OCI-LY7 (cell line): ENCODE data around the gene USP53.

Experiments
- EZH2phosphoT487 ChIP-seq: fragments of 200-600 bp; sonication (generic); IDR thresholded peaks from 2 replicates; pipeline ENCODE4 v1.6.1; 2018; ENCODE audit warnings: low read depth, borderline replicate concordance, mild to moderate bottlenecking, mixed run types, antibody characterized with exemption, low read length, moderate library complexity, mixed read lengths
- TF ChIP-seq, protein P1 (sequence below): fragments of 200-600 bp; sonication (generic); conservative IDR thresholded peaks from 2 replicates; pipeline ENCODE4 v1.5.1; 2014; ENCODE audit warnings: mild to moderate bottlenecking, antibody characterized with exemption, low read length, moderate library complexity, mixed read lengths

DNA sequence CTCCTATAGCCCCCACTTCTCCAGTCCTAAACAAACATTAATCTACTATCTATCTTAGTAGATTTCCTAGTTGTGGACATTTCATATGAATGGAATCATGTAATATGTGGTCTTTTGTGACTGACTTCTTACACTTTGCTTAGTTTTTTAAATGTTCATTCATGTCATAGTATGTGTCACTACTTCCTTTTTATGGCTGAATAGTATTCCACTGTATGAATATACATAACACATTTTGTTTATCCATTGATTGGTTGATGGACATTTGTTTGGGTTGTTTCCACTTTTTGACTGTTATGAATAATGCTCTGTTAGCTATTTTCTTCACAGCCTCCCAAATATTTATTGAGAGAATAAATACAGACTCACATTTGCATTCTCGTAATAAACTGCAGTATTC, 19.8 kb downstream of the USP53 start:
- TF ChIP-seq, protein P1, sequence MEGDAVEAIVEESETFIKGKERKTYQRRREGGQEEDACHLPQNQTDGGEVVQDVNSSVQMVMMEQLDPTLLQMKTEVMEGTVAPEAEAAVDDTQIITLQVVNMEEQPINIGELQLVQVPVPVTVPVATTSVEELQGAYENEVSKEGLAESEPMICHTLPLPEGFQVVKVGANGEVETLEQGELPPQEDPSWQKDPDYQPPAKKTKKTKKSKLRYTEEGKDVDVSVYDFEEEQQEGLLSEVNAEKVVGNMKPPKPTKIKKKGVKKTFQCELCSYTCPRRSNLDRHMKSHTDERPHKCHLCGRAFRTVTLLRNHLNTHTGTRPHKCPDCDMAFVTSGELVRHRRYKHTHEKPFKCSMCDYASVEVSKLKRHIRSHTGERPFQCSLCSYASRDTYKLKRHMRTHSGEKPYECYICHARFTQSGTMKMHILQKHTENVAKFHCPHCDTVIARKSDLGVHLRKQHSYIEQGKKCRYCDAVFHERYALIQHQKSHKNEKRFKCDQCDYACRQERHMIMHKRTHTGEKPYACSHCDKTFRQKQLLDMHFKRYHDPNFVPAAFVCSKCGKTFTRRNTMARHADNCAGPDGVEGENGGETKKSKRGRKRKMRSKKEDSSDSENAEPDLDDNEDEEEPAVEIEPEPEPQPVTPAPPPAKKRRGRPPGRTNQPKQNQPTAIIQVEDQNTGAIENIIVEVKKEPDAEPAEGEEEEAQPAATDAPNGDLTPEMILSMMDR, result no peak
- TF ChIP-seq EZH2phosphoT487, result no peak
